ENCODE measurements around the gene SRSF4.

- TF ChIP-seq CTCF (conservative IDR thresholded peaks at IDR 0.05 in 1 of 2, IDR thresholded peaks at IDR 0.05 in 1 of 2; ENCODE audit: low read depth in 1 of 2, low read length in 2 of 2) (no peak), EZH2 (IDR thresholded peaks at IDR 0.05; ENCODE audit: low read length, missing control alignments) (no peak)
Observed at GRCh38 chr1:29159773-29160172, 21.9 kb downstream of the SRSF4 start.

Data from fibroblast of lung (primary cell).